ENCODE measurements around the gene ITPKC. TPM values are rescaled to one million over a fixed set of nuclear protein-coding genes. Genes with fewer than 3 reads are reported as not detected.

ITPKC gene
- total RNA-seq, 4 donors from 2014 or later = 20.9 to 68.6 (median 40.5) TPM

- TF ChIP-seq, protein P1, sequence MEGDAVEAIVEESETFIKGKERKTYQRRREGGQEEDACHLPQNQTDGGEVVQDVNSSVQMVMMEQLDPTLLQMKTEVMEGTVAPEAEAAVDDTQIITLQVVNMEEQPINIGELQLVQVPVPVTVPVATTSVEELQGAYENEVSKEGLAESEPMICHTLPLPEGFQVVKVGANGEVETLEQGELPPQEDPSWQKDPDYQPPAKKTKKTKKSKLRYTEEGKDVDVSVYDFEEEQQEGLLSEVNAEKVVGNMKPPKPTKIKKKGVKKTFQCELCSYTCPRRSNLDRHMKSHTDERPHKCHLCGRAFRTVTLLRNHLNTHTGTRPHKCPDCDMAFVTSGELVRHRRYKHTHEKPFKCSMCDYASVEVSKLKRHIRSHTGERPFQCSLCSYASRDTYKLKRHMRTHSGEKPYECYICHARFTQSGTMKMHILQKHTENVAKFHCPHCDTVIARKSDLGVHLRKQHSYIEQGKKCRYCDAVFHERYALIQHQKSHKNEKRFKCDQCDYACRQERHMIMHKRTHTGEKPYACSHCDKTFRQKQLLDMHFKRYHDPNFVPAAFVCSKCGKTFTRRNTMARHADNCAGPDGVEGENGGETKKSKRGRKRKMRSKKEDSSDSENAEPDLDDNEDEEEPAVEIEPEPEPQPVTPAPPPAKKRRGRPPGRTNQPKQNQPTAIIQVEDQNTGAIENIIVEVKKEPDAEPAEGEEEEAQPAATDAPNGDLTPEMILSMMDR (IDR thresholded peaks at IDR 0.05; ENCODE audit: low read depth) = no peak
Observed at GRCh38 chr19:40743926-40744325, 27.0 kb downstream of the ITPKC start.

DNA sequence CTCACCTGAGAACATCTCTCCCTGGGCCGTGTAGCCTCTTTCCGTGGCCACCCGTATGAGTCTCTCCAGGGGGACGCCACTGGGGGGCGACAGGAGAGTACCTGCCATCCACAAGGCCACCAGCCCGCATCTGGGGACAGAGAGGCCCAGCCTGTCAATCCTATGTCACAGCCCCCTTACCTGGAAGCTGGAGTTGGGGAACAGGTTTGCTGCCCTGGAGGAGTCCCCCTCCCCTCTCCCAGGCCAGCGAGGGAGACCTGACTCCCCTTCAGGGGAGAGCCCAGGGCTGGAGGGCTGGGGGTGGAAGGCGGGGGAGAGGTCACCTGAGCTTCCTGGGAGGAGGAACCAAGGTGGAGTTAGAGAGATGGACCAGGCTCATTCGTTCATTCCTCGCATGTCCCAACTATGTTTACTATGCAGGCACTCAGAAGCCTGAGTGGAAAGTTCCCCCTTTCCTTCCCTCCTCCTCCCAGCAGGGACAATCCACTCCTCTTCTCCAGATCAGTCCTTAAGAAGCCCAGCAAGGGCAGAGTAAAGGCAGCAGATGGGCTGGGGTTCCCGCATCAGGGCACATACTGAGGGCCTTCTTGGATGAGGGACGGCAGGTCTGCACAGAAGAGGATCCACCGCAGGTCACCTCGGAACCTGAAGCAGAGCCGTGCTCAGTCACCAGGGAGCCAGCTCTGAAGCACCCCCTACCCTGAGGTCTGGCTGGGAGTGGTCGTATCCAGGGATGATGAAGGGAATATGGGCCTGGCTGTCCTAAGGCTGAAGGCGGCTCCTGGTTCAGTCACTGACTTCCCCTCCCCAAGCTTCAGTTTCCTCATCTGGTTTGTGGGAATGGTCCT lies 27.9 kb downstream of the ITPKC start:
- TF ChIP-seq, protein P1 (IDR thresholded peaks at IDR 0.05; ENCODE audit: low read depth) = no peak

- TF ChIP-seq, protein P1 (IDR thresholded peaks at IDR 0.05; ENCODE audit: low read depth) = no peak
Observed at GRCh38 chr19:40745402-40745780, 28.5 kb downstream of the ITPKC start.

- TF ChIP-seq, protein P1 (IDR thresholded peaks at IDR 0.05; ENCODE audit: low read depth) = no peak
Observed at GRCh38 chr19:40747536-40747935, 30.6 kb downstream of the ITPKC start.

DNA sequence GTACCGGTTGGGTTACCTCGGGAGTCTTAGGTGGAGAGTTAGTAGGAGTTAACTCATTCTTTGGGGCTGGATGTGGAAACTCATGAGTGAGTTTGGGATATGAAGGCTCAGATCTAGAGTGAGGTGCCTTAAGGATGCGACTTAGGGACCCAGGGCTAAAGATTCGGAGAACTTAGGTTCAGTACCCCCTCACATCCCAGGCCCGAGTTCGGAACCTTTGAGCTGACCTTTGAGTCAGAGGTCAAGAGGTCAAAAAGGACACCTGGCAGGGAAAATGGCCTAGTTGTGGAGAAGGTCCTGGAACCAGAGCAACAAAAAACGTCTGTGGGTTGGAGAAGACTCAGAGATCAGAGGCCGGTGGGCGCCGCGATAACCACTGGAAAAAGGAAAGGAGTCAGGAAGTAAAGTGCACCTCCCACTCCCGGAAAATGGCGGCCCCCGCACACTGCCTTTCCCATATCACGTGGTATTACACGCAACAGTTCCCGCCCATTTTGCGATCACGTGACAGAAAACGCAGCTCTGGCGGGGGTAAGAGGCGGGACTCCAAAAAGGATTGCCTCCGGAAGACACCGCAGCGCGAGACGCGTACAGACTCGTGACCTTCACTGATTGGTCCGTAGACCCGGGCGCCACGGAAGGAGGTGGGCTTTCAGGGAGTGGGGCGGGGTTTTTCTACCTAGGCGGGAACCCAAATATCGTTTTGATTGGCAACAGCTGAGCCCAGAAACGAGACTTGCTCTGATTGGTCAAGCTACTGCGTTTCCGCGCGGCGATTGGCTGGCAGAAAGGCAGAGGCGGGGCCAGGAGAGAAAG lies 33.4 kb downstream of the ITPKC start, which contains the start of gene ACTMAP:
ACTMAP (minus strand) TSS at position 420 of the 816 bp plus-strand sequence. CDS start 674 bp downstream, outside the sequence.
- TF ChIP-seq, protein P1 (IDR thresholded peaks at IDR 0.05; ENCODE audit: low read depth) = no peak

DNA sequence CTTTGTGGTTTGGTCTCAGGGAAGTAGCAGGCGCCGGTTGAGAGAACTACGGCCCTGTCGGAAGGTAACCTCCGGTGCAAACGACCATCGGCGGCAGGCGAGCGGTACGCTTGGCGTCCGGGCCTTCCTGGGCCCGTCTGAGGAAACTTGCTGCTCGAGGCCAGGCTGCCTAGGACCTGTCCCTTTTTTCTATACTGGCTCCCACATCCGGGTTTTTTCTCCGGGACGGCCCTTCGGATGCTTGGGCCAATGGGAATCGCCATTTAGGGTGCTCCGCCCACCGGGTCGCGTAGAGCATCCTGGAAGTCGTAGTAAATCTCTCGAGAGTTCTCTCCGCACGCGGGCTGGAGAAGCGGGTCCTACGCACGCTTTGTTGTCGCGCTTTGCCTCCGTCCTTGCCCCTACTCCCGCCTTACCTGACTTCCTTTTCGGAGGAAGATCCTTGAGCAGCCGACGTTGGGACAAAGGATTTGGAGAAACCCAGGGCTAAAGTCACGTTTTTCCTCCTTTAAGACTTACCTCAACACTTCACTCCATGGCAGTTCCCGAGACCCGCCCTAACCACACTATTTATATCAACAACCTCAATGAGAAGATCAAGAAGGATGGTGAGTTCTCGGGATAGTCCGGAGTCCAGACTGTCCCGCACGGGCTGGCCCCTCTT lies 34.1 kb downstream of the ITPKC start, which contains the start of gene SNRPA:
SNRPA (plus strand) TSS at position 330 of the 664 bp plus-strand sequence; CDS start at position 536, 206 bp downstream.
- TF ChIP-seq, protein P1 (IDR thresholded peaks at IDR 0.05; ENCODE audit: low read depth) = no peak
